GM18861 (cell line): Measurements from ENCODE around the gene HOXA5.

ENCODE experiments used
- ATAC-seq: cut with Tn5 transposase; IDR thresholded peaks from one replicate; pipeline ENCODE4 v1.9.1; 2021; ENCODE audit not compliant: unreplicated experiment

Gene HOXA5

GRCh38 chr7:27122077-27122910 is 21.2 kb downstream of the HOXA5 start:
- ATAC-seq, result no peak

- no peak for ATAC-seq
Observed at GRCh38 chr7:27121684-27122076, 21.8 kb downstream of the HOXA5 start.

GRCh38 chr7:27119412-27119911 is 24.0 kb downstream of the HOXA5 start:
- no peak for ATAC-seq

GRCh38 chr7:27118580-27118979 is 24.9 kb downstream of the HOXA5 start:
- no peak for ATAC-seq

- ATAC-seq, result no peak
Observed at GRCh38 chr7:27117887-27118491, 25.5 kb downstream of the HOXA5 start.

GRCh38 chr7:27116962-27117886 is 26.3 kb downstream of the HOXA5 start:
- no peak for ATAC-seq

- no peak for ATAC-seq
Observed at GRCh38 chr7:27116031-27116961, 27.2 kb downstream of the HOXA5 start.

GRCh38 chr7:27115221-27116026 is 28.1 kb downstream of the HOXA5 start:
- no peak for ATAC-seq

GRCh38 chr7:27114881-27115220 is 28.6 kb downstream of the HOXA5 start:
- ATAC-seq, result no peak

- no peak for ATAC-seq
Observed at GRCh38 chr7:27113991-27114769, 29.3 kb downstream of the HOXA5 start.

- no peak for ATAC-seq
Observed at GRCh38 chr7:27112955-27113949, 30.2 kb downstream of the HOXA5 start.

GRCh38 chr7:27112361-27112760 is 31.1 kb downstream of the HOXA5 start:
- no peak for ATAC-seq

- no peak for ATAC-seq
Observed at GRCh38 chr7:27111751-27112277, 31.7 kb downstream of the HOXA5 start.

- no peak for ATAC-seq
Observed at GRCh38 chr7:27111042-27111750, 32.3 kb downstream of the HOXA5 start.

- no peak for ATAC-seq
Observed at GRCh38 chr7:27110186-27111031, 33.1 kb downstream of the HOXA5 start.
